Hepatocyte (in vitro differentiated cells): ENCODE measurements around the gene INS. TPM values are rescaled to one million over a fixed set of nuclear protein-coding genes. Genes with fewer than 3 reads are reported as not detected.

Experiments
- DNase-seq: peaks from one replicate; pipeline ENCODE4 v3.0.0-alpha.2; 2016; ENCODE audit warnings: low spot score
- H2AFZ ChIP-seq: fragments of 200-600 bp; sonication (generic); 2 replicates; pipeline ENCODE4 v1.6.0; 2016; ENCODE audit warnings: antibody characterized with exemption, mild to moderate bottlenecking
- H3K27ac ChIP-seq: fragments of 200-600 bp; sonication (generic); 2 replicates; pipeline ENCODE4 v1.5.1; 2016; ENCODE audit warnings: mild to moderate bottlenecking
- H3K27me3 ChIP-seq: fragments of 200-600 bp; sonication (generic); 2 replicates; pipeline ENCODE4 v1.6.1; 2016
- H3K36me3 ChIP-seq: fragments of 200-600 bp; sonication (generic); replicated peaks from 2 replicates; pipeline ENCODE4 v1.5.1; 2016; ENCODE audit warnings: low read depth; ENCODE audit not compliant: insufficient read depth
- H3K4me1 ChIP-seq: fragments of 200-600 bp; sonication (generic); 2 replicates; pipeline ENCODE4 v1.5.1; 2016; ENCODE audit warnings: mild to moderate bottlenecking, moderate library complexity; ENCODE audit not compliant: insufficient read depth
- H3K4me2 ChIP-seq: fragments of 200-600 bp; sonication (generic); 2 replicates; pipeline ENCODE4 v1.6.0; 2016
- H3K4me3 ChIP-seq: fragments of 200-600 bp; sonication (generic); 2 replicates; pipeline ENCODE4 v1.5.1; 2016; ENCODE audit warnings: mild to moderate bottlenecking
- H3K79me2 ChIP-seq: fragments of 200-600 bp; sonication (generic); 2 replicates; pipeline ENCODE4 v1.6.0; 2017; ENCODE audit warnings: mild to moderate bottlenecking
- H3K9me2 ChIP-seq: fragments of 200-600 bp; sonication (generic); replicated peaks from 2 replicates; pipeline ENCODE4 v1.6.0; 2017; ENCODE audit warnings: mild to moderate bottlenecking; ENCODE audit not compliant: insufficient read depth
- H3K9me3 ChIP-seq: fragments of 200-600 bp; sonication (generic); 2 replicates; pipeline ENCODE4 v1.5.1; 2016; ENCODE audit warnings: low read depth, mild to moderate bottlenecking
- H4K20me1 ChIP-seq: fragments of 200-600 bp; sonication (generic); 2 replicates; pipeline ENCODE4 v1.6.0; 2016; ENCODE audit warnings: mild to moderate bottlenecking; ENCODE audit not compliant: insufficient read depth, poor library complexity, severe bottlenecking
- CTCF ChIP-seq: fragments of 200-600 bp; sonication (generic); IDR thresholded peaks from 2 replicates; pipeline ENCODE4 v1.5.1; 2016; ENCODE audit warnings: antibody characterized with exemption, mild to moderate bottlenecking; ENCODE audit not compliant: poor library complexity
- EZH2 ChIP-seq: fragments of 200-600 bp; sonication (generic); IDR thresholded peaks from 2 replicates; pipeline ENCODE4 v1.6.1; 2016; ENCODE audit warnings: antibody characterized with exemption, mild to moderate bottlenecking, borderline replicate concordance
- EZH2phosphoT487 ChIP-seq: fragments of 200-600 bp; sonication (generic); IDR thresholded peaks from one replicate; pipeline ENCODE4 v1.6.1; 2018; ENCODE audit warnings: antibody characterized with exemption, mild to moderate bottlenecking, low read depth, moderate library complexity; ENCODE audit not compliant: unreplicated experiment, severe bottlenecking
- WGBS: methylation state at CpG from one replicate; pipeline ENCODE4 v1.1.6; 2016; ENCODE audit warnings: low lambda C conversion rate; ENCODE audit errors: missing lambda C conversion rate; 5-methylcytosine and 5-hydroxymethylcytosine counted together
- polyA plus RNA-seq: library from polyadenylated mRNA; unstranded; fragments of >200 nt; fragmentation: Nextera tagmentation; extraction: Ambion mirVana; gene quantifications from 2 replicates; pipeline ENCODE4 v1.2.1, GENCODE V29; 2016
- total RNA-seq: library from RNA; depleted of rRNA; stranded (reverse); fragments of >200 nt; gene quantifications from 2 replicates; pipeline ENCODE4 v1.2.3, GENCODE V29; 2014

The INS gene
- total RNA-seq: not detected in 2 replicates
- polyA plus RNA-seq: not detected in 2 replicates

GRCh38 chr11:2160736-2161259 lies at the start of gene INS:
Gene INS (minus strand): TSS chr11:2161209. CDS start chr11:2160971, 238 bp downstream.
- Histone ChIP-seq H3K9me3 (no peaks in the 10 kb centered on the region), H3K4me2 (no peak within 1 kb of the TSS), H4K20me1 (no peaks in the 10 kb centered on the region), H3K4me1 (no peaks in the 10 kb centered on the region), H3K36me3 (no peaks in the 10 kb centered on the region), H3K27ac (no peak within 1 kb of the TSS), H3K4me3 (no peak within 1 kb of the TSS), H3K9me2 (no peaks in the 10 kb centered on the region), H3K27me3 (no peaks in the 10 kb centered on the region), H2AFZ (no peak within 1 kb of the TSS), H3K79me2 (no peaks in the 10 kb centered on the region)
- no peak for DNase-seq
- WGBS: 94% methylated on average over 8 of the region's 13 CpGs
- TF ChIP-seq EZH2 (no peak), EZH2phosphoT487 (no peak), CTCF (no peak)

DNA sequence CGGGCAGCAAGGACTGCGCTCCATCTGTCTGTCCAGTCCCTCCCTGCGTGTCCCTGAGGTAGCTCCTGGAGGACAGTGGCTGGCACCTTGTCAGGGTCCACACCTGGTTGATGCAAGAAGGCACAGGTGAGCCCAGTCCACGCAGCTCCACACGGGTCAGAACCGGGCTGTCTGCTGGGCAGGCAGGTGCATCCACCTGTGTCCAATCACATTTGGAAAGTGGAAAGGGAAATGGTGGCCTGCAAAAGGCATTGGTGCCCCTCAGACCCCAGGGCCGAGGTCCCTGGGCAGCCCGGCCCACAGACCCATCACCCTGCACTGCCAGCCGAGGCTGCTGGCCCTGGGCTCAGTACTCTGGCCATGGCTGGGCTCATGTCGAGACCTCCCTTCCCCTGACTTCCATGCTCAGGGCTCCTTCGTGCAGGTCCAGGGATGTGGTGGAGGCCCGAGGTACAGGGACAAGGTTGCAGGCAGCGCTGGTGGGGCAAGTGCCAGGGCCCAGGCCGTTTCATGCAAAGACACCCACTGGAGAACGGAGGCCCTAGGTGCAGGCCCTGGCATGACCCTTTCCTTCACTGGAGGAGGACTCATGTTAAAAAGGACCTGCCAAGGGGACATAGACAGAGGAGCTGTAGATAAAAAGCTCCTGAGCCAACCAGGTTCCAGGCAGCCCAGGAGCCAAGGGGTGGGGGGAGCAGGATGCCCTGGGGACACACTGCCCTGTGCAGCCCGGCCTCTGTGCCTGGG lies 49.5 kb upstream of the INS start:
- no peaks in the 10 kb centered on the region for H3K9me2 ChIP-seq
- no peaks in the 10 kb centered on the region for H3K79me2 ChIP-seq
- no peaks in the 10 kb centered on the region for H4K20me1 ChIP-seq
- H3K4me1 ChIP-seq: peaks cover 38% of the 10 kb centered on the region
- H2AFZ ChIP-seq: no peak overlapping the region
- no peaks in the 10 kb centered on the region for H3K9me3 ChIP-seq
- no peaks in the 10 kb centered on the region for H3K36me3 ChIP-seq
- peak overlapping the region; percentile 18 for H3K4me2 ChIP-seq
- peak overlapping the region; percentile 68 for H3K27ac ChIP-seq
- H3K27me3 ChIP-seq: no peaks in the 10 kb centered on the region
- H3K4me3 ChIP-seq: no peak overlapping the region
- no peak for DNase-seq
- TF ChIP-seq EZH2phosphoT487 (no peak), CTCF (no peak), EZH2 (no peak)
- 86% methylated on average over 16 of the region's 16 CpGs for WGBS

- peak overlapping the region; percentile 68 for H3K27ac ChIP-seq
- no peak overlapping the region for H3K4me2 ChIP-seq
Observed at GRCh38 chr11:2209900-2210321, 48.9 kb upstream of the INS start.

More at GRCh38 chr11:2209900-2210321, 48.9 kb upstream of the INS start:
- H3K9me2 ChIP-seq: no peaks in the 10 kb centered on the region
- no peaks in the 10 kb centered on the region for H3K9me3 ChIP-seq
- DNase-seq: no peak
- H3K4me3 ChIP-seq: no peak overlapping the region
- TF ChIP-seq EZH2: no peak
- TF ChIP-seq CTCF: no peak
- TF ChIP-seq EZH2phosphoT487: no peak
- no peaks in the 10 kb centered on the region for H3K36me3 ChIP-seq
- no peaks in the 10 kb centered on the region for H3K27me3 ChIP-seq
- WGBS: 90% methylated on average over 10 of the region's 12 CpGs
- no peaks in the 10 kb centered on the region for H4K20me1 ChIP-seq
- H2AFZ ChIP-seq: no peak overlapping the region
- peaks cover 38% of the 10 kb centered on the region for H3K4me1 ChIP-seq
- no peaks in the 10 kb centered on the region for H3K79me2 ChIP-seq
